Omental fat pad (tissue), 4 donors: ENCODE results near the gene KAZALD1. TPM values are rescaled to one million over a fixed set of nuclear protein-coding genes. Genes with fewer than 3 reads are reported as not detected.
A peak's percentile ranks its signal among the peaks of the same experiment; 100 is the strongest.

Experiments
- ATAC-seq: fragments of 150-250 bp; one replicate; pipeline ENCODE4 v1.9.1; 2016; ENCODE audit warnings: mild to moderate bottlenecking, moderate library complexity; ENCODE audit not compliant: low FRiP score
- DNase-seq: peaks from one replicate; pipeline ENCODE4 v3.0.0-alpha.2; 2019; ENCODE audit warnings: low spot score
- total RNA-seq, 4 donors: library from RNA; depleted of rRNA; stranded (reverse); fragments of >200 nt; gene quantifications; one replicate each; pipeline ENCODE4 v1.1.0, GENCODE V29; 2016
- TF ChIP-seq, protein P1 (sequence below), 3 donors: fragments of 450-650 bp; IDR thresholded peaks; one replicate each; pipeline ENCODE4 v1.5.1; 2016 to 2017; ENCODE audit warnings: antibody characterized with exemption in 3 of 3, mild to moderate bottlenecking in 3 of 3, moderate library complexity in 2 of 3

The KAZALD1 gene
- total RNA-seq, 4 donors from 2014 or later, result 0.72 to 15.0 (median 1.6) TPM

DNA sequence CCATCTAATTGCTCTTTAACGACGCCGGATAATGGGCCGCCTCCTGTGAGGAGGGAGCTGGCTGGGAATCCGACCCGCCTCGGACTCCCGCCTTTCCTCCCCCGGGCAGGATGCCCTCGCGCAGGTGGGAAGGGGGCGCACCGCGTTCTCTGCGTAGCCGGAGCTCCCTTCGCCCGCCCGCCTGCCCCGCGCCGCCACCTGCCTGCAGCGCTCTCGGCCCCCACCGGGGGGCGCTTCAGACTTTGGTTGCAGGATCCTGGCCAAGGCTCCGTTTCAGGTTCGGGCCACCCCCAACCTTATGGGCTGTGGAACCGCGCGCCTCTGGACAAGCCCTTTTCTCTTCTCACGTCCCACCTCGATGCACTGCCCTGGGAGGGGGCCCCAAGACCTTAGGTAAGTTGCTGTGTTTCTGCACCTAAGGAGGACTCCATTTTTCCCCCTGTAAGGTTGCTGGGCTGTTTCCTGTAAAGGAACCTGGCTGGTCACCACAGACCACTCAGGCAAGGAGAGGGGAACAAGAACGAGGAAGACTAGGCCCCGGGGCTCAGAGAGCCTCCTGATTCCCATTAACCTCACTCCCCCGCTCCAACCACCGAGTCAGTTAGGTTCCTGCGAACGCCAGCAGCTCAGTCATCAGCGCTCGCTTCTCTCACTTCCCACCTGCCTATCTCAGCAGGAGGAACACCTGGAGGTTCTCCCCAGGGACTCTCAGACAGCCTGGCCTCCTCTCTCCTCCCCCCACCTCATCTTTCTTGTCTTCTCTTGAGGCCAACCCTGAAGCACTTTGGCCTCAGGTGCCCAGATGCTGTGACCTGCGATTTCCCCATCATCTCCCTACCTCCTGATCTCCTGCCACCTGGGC, 11.3 kb upstream of the KAZALD1 start:
- TF ChIP-seq, protein P1, sequence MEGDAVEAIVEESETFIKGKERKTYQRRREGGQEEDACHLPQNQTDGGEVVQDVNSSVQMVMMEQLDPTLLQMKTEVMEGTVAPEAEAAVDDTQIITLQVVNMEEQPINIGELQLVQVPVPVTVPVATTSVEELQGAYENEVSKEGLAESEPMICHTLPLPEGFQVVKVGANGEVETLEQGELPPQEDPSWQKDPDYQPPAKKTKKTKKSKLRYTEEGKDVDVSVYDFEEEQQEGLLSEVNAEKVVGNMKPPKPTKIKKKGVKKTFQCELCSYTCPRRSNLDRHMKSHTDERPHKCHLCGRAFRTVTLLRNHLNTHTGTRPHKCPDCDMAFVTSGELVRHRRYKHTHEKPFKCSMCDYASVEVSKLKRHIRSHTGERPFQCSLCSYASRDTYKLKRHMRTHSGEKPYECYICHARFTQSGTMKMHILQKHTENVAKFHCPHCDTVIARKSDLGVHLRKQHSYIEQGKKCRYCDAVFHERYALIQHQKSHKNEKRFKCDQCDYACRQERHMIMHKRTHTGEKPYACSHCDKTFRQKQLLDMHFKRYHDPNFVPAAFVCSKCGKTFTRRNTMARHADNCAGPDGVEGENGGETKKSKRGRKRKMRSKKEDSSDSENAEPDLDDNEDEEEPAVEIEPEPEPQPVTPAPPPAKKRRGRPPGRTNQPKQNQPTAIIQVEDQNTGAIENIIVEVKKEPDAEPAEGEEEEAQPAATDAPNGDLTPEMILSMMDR (IDR thresholded peaks at IDR 0.05), result peak in 1 of 3 donors; percentile 9
- ATAC-seq (peak; percentile 55), DNase-seq (no peak)

DNA sequence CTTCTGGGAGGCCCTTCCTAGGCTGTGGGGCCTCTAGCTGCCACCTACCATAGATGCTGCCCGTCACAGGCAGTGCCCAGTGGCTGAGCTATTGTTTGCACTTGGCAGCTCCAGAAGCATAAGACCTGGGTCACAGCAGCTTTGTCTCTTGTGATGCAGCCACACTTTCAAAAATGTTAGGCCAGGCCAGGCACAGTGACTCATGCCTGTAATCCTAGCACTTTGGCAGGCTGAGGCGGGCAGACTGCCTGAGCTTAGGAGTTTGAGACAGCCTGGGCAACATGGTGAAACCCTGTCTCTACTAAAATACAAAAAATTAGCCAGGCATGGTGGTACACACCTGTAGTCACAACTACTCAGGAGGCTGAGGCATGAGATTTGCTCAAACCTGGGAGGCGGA, 9.5 kb upstream of the KAZALD1 start:
- ATAC-seq (no peak), DNase-seq (no peak)

DNA sequence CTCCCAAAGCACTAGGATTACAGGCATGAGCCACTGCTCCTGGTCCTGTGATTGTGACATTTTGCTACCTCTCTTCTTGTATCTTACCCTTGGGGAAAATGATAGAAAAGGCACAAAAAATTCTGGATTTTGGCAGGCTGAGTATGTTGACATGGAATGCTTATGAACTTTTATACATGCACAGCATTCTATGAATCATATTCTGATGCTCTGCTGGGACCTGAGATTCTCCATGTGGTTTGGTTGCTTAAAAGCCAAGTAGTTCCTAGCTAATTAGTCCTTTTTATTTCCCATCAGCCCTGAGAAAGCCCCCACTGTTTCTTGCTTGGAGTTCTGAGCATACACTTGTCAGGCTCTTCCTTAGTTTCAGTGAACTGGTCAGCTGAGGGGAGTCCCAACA, 8.3 kb upstream of the KAZALD1 start:
- TF ChIP-seq, protein P1 (IDR thresholded peaks at IDR 0.05), result no peak
- ATAC-seq, result no peak
- DNase-seq, result no peak

More for the DNA sequence above, 9.5 kb upstream of the KAZALD1 start:
- TF ChIP-seq, protein P1 (IDR thresholded peaks at IDR 0.05), result no peak

DNA sequence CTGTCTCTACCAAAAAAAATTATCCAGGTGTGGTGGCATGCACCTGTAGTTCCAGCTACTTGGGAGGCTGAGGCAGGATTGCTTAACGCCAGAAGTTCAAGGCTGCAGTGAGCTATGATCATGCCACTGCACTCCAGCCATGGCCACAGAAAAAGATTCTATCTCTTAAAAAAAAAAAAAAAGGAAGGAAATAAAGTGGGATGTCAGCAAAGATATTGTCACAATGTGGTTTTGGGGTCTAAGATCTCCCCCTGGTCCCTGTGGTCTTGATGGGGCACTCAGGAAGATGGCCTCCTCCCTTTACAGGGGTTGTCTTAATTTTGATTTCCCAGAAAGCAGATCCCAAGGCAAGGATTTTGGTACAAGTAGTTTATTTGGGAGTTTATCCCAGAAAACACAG, 7.4 kb upstream of the KAZALD1 start:
- DNase-seq, result no peak
- no peak for ATAC-seq
- TF ChIP-seq, protein P1 (IDR thresholded peaks at IDR 0.05), result no peak

DNA sequence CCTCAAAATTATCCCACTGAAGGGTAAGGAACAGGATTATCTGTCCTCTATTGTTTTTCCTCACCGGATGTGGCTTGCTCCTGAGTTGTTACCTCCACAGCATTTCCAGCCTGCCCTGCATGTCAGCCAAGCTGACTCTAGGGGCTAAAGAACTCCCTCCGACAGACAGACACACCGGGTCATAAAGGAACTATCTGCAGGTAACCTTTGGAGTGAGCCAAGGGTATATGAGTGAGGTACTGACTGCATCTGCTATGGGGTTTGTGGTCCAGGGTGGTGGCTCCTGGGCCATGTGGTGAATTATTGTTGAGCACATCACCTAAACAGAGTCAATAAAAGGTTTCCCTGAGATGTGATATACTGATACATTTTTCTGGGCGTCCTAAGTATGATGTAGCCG, 6.9 kb upstream of the KAZALD1 start:
- TF ChIP-seq, protein P1 (IDR thresholded peaks at IDR 0.05), result no peak
- no peak for ATAC-seq

DNA sequence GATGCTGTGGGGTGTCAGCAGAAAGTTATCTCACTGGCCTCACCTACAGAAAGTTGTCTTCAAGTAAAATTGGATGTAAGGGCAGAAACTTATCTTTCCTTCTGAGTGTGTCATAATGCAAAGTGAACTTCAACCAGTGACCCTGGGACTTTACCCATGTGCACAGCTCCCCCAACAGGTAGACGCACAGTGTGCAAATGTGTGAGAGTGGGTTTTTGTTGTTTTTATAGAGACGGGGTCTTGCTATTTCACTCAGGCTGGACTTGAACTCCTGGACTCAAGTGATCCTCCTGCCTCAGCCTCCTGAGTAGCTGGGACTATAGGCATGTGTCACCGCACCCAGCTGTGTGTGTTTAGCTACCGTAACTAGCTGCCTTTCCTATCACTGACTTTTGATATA, 6.4 kb upstream of the KAZALD1 start:
- ATAC-seq (no peak), DNase-seq (no peak)
- TF ChIP-seq, protein P1 (IDR thresholded peaks at IDR 0.05), result no peak

More for the DNA sequence above, 6.9 kb upstream of the KAZALD1 start:
- no peak for DNase-seq
